ENCODE data around the gene ZNF697. TPM values are rescaled to one million over a fixed set of nuclear protein-coding genes. Genes with fewer than 3 reads are reported as not detected.
A peak's percentile ranks its signal among the peaks of the same experiment; 100 is the strongest.

The ZNF697 gene
- total RNA-seq, 1 donor from 2014 or later = 46.1 TPM

DNA sequence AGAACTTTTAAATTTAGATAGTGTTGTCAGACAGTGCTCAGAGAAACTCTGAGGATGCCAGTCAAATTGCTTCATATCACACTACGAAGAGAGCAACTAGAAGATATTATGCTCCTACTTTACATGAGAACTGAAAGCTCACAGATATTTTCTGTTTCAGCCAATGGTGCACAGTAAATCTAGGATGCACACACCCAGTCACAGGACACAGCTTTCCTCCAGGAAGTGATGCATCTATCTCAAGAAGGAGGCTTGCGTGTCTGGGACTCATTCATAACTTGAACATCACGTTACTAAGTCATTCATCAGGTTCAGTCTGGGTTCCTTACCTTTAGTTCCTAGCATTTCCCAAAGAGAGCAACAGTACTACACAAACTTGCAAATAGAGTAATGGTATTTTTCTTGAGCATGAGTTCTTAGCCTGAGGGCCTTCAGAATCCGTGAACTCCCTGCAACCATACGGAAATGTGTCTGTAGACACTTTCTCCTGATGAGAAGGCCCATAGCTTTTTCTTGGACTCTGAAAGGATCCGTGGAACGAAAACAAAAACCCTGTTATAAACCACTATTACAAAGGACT is 12.2 kb downstream of the ZNF697 start:
- DNase-seq (ENCODE audit: low read depth) = peak; percentile 38

GRCh38 chr1:119634016-119634415 is 14.1 kb downstream of the ZNF697 start:
- TF ChIP-seq, protein P1, sequence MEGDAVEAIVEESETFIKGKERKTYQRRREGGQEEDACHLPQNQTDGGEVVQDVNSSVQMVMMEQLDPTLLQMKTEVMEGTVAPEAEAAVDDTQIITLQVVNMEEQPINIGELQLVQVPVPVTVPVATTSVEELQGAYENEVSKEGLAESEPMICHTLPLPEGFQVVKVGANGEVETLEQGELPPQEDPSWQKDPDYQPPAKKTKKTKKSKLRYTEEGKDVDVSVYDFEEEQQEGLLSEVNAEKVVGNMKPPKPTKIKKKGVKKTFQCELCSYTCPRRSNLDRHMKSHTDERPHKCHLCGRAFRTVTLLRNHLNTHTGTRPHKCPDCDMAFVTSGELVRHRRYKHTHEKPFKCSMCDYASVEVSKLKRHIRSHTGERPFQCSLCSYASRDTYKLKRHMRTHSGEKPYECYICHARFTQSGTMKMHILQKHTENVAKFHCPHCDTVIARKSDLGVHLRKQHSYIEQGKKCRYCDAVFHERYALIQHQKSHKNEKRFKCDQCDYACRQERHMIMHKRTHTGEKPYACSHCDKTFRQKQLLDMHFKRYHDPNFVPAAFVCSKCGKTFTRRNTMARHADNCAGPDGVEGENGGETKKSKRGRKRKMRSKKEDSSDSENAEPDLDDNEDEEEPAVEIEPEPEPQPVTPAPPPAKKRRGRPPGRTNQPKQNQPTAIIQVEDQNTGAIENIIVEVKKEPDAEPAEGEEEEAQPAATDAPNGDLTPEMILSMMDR (IDR thresholded peaks at IDR 0.05; ENCODE audit: insufficient read depth, low read depth, low read length) = no peak
- TF ChIP-seq EZH2 (IDR thresholded peaks at IDR 0.05; ENCODE audit: insufficient read depth, low read length) = no peak
- Histone ChIP-seq H3K4me3 (ENCODE audit: insufficient read depth, low read depth, low read length) (no peak overlapping the region), H4K20me1 (ENCODE audit: insufficient read depth, low read length) (peaks cover 96% of the 10 kb centered on the region), H3K4me1 (ENCODE audit: insufficient read depth, low read length) (peaks cover 27% of the 10 kb centered on the region), H2AFZ (ENCODE audit: low read depth, low read length) (no peak overlapping the region), H3K4me2 (ENCODE audit: low read length) (no peak overlapping the region), H3K27ac (ENCODE audit: low read depth, low read length) (no peak overlapping the region), H3K9me3 (ENCODE audit: insufficient read depth, low read depth, low read length) (no peaks in the 10 kb centered on the region), H3K27me3 (ENCODE audit: insufficient read depth, low read length) (no peaks in the 10 kb centered on the region), H3K79me2 (ENCODE audit: insufficient read depth, low read length) (peaks cover 97% of the 10 kb centered on the region), H3K9ac (ENCODE audit: low read length) (no peak overlapping the region), H3K36me3 (ENCODE audit: insufficient read depth, low read length) (no peaks in the 10 kb centered on the region)
- DNase-seq (ENCODE audit: low read depth) (no peak), FAIRE-seq (no peak)
- Mint-ChIP-seq H3K4me1 (ENCODE audit: low read depth, unreplicated experiment) (peaks cover 27% of the 10 kb centered on the region), H3K9me3 (ENCODE audit: unreplicated experiment) (no peaks in the 10 kb centered on the region), H3K36me3 (ENCODE audit: low read depth, unreplicated experiment) (peaks cover 12% of the 10 kb centered on the region), H3K27ac (ENCODE audit: unreplicated experiment) (no peak overlapping the region), H3K4me3 (ENCODE audit: unreplicated experiment) (no peak overlapping the region), H3K27me3 (ENCODE audit: low read depth, unreplicated experiment) (no peaks in the 10 kb centered on the region)

More for the DNA sequence above, 12.2 kb downstream of the ZNF697 start:
- Histone ChIP-seq H3K27me3 (ENCODE audit: insufficient read depth, low read length) (no peaks in the 10 kb centered on the region), H2AFZ (ENCODE audit: low read depth, low read length) (no peak overlapping the region), H3K27ac (ENCODE audit: low read depth, low read length) (peak overlapping the region; percentile 41), H4K20me1 (ENCODE audit: insufficient read depth, low read length) (peaks cover 95% of the 10 kb centered on the region), H3K36me3 (ENCODE audit: insufficient read depth, low read length) (no peaks in the 10 kb centered on the region), H3K4me2 (ENCODE audit: low read length) (peak overlapping the region; percentile 10), H3K9ac (ENCODE audit: low read length) (no peak overlapping the region), H3K79me2 (ENCODE audit: insufficient read depth, low read length) (peaks cover 97% of the 10 kb centered on the region), H3K4me1 (ENCODE audit: insufficient read depth, low read length) (peaks cover 27% of the 10 kb centered on the region), H3K4me3 (ENCODE audit: insufficient read depth, low read depth, low read length) (no peak overlapping the region), H3K9me3 (ENCODE audit: insufficient read depth, low read depth, low read length) (no peaks in the 10 kb centered on the region)
- Mint-ChIP-seq H3K36me3 (ENCODE audit: low read depth, unreplicated experiment) (peaks cover 9% of the 10 kb centered on the region), H3K27ac (ENCODE audit: unreplicated experiment) (no peak overlapping the region), H3K4me3 (ENCODE audit: unreplicated experiment) (no peak overlapping the region), H3K27me3 (ENCODE audit: low read depth, unreplicated experiment) (no peaks in the 10 kb centered on the region), H3K9me3 (ENCODE audit: unreplicated experiment) (no peaks in the 10 kb centered on the region), H3K4me1 (ENCODE audit: low read depth, unreplicated experiment) (peaks cover 33% of the 10 kb centered on the region)
- no peak for FAIRE-seq
- no peak for TF ChIP-seq EZH2 (IDR thresholded peaks at IDR 0.05; ENCODE audit: insufficient read depth, low read length)
- TF ChIP-seq, protein P1 (IDR thresholded peaks at IDR 0.05; ENCODE audit: insufficient read depth, low read depth, low read length) = no peak

- H3K27ac Mint-ChIP-seq (ENCODE audit: unreplicated experiment) = no peak overlapping the region
- TF ChIP-seq EZH2 (IDR thresholded peaks at IDR 0.05; ENCODE audit: insufficient read depth, low read length) = no peak
- TF ChIP-seq, protein P1 (IDR thresholded peaks at IDR 0.05; ENCODE audit: insufficient read depth, low read depth, low read length) = no peak
These were observed 14.5 kb downstream of the ZNF697 start for GRCh38 chr1:119633575-119633974.

More at GRCh38 chr1:119633575-119633974, 14.5 kb downstream of the ZNF697 start:
- no peaks in the 10 kb centered on the region for H3K27me3 ChIP-seq (ENCODE audit: insufficient read depth, low read length)
- H3K4me2 ChIP-seq (ENCODE audit: low read length) = no peak overlapping the region
- peaks cover 96% of the 10 kb centered on the region for H4K20me1 ChIP-seq (ENCODE audit: insufficient read depth, low read length)
- no peaks in the 10 kb centered on the region for H3K27me3 Mint-ChIP-seq (ENCODE audit: low read depth, unreplicated experiment)
- no peak overlapping the region for H3K9ac ChIP-seq (ENCODE audit: low read length)
- no peaks in the 10 kb centered on the region for H3K9me3 ChIP-seq (ENCODE audit: insufficient read depth, low read depth, low read length)
- no peaks in the 10 kb centered on the region for H3K36me3 ChIP-seq (ENCODE audit: insufficient read depth, low read length)
- no peak overlapping the region for H3K27ac ChIP-seq (ENCODE audit: low read depth, low read length)
- H3K4me3 ChIP-seq (ENCODE audit: insufficient read depth, low read depth, low read length) = no peak overlapping the region
- peaks cover 27% of the 10 kb centered on the region for H3K4me1 Mint-ChIP-seq (ENCODE audit: low read depth, unreplicated experiment)
- H3K9me3 Mint-ChIP-seq (ENCODE audit: unreplicated experiment) = no peaks in the 10 kb centered on the region
- no peak for DNase-seq (ENCODE audit: low read depth)
- no peak overlapping the region for H3K4me3 Mint-ChIP-seq (ENCODE audit: unreplicated experiment)
- no peak for FAIRE-seq
- H2AFZ ChIP-seq (ENCODE audit: low read depth, low read length) = no peak overlapping the region
- H3K4me1 ChIP-seq (ENCODE audit: insufficient read depth, low read length) = peaks cover 27% of the 10 kb centered on the region
- peaks cover 97% of the 10 kb centered on the region for H3K79me2 ChIP-seq (ENCODE audit: insufficient read depth, low read length)
- H3K36me3 Mint-ChIP-seq (ENCODE audit: low read depth, unreplicated experiment) = peaks cover 12% of the 10 kb centered on the region

All from astrocyte (in vitro differentiated cells and primary cell).